22Rv1 (cell line): ENCODE results near the gene PPP2R5E.
A peak's percentile ranks its signal among the peaks of the same experiment; 100 is the strongest.

Experiments used
- H3K27ac ChIP-seq: fragments of 450-650 bp; 2 replicates; pipeline ENCODE4 v1.5.1; 2017
- ZFX ChIP-seq: fragments of 450-650 bp; IDR thresholded peaks from 2 replicates; pipeline ENCODE4 v1.6.1; 2017; ENCODE audit warnings: antibody characterized with exemption, borderline replicate concordance
- TF ChIP-seq, protein P1 (sequence below): fragments of 450-650 bp; IDR thresholded peaks from 2 replicates; pipeline ENCODE4 v1.5.1; 2017; ENCODE audit warnings: mild to moderate bottlenecking

Gene PPP2R5E

DNA sequence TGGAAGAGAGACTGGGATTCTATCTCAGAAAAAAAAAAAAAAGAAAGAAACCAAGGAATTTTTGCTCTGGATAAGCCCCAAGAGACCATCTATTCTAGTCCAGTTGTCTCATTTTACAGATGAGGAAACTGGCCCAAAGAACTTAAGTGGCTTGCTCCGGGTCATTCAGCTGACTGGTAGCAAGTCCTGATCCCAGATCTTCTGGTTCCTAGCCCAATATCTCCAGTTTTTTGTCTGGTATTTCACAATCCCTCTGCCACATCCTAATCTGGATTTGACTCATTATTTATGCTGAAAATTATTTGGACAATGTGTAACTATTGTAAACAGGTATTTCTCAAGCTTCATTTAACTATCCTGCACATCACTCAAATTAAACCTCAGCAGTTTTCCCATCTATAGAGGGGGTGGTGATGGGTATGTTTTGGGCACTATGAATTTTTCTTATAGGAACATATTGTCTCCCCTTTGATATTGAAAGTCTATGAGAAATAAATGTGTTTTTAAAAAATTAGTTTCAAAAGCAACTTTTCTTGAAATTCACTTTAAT, 43.4 kb downstream of the PPP2R5E start:
- no peak overlapping the region for H3K27ac ChIP-seq
- TF ChIP-seq ZFX, result no peak
- TF ChIP-seq, protein P1, sequence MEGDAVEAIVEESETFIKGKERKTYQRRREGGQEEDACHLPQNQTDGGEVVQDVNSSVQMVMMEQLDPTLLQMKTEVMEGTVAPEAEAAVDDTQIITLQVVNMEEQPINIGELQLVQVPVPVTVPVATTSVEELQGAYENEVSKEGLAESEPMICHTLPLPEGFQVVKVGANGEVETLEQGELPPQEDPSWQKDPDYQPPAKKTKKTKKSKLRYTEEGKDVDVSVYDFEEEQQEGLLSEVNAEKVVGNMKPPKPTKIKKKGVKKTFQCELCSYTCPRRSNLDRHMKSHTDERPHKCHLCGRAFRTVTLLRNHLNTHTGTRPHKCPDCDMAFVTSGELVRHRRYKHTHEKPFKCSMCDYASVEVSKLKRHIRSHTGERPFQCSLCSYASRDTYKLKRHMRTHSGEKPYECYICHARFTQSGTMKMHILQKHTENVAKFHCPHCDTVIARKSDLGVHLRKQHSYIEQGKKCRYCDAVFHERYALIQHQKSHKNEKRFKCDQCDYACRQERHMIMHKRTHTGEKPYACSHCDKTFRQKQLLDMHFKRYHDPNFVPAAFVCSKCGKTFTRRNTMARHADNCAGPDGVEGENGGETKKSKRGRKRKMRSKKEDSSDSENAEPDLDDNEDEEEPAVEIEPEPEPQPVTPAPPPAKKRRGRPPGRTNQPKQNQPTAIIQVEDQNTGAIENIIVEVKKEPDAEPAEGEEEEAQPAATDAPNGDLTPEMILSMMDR, result no peak

GRCh38 chr14:63496837-63497400, 46.3 kb downstream of the PPP2R5E start:
- no peak overlapping the region for H3K27ac ChIP-seq
- TF ChIP-seq ZFX, result no peak
- TF ChIP-seq, protein P1, result no peak

DNA sequence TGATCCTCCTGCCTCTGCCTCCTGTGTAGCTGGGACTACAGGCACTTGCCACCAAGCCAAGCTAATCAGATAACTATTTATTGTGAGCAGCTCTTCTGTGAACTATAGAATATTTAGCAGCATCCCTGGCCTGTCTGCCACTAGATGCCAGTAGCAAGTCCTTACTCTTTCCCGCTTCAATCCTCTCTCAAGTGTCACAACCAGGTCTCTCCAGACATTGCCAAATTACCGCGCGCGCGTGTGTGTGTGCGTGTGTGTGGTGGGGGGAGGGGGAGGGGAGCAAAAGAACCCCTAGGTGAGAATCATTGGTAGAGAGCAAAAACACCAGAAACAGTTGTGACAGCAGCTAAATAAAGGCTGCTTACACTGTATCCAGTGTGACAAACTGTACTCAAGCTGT, 49.9 kb downstream of the PPP2R5E start:
- TF ChIP-seq, protein P1, result peak; percentile 19; the same call in 1 of the 2 replicates
- no peak for TF ChIP-seq ZFX
- no peak overlapping the region for H3K27ac ChIP-seq

DNA sequence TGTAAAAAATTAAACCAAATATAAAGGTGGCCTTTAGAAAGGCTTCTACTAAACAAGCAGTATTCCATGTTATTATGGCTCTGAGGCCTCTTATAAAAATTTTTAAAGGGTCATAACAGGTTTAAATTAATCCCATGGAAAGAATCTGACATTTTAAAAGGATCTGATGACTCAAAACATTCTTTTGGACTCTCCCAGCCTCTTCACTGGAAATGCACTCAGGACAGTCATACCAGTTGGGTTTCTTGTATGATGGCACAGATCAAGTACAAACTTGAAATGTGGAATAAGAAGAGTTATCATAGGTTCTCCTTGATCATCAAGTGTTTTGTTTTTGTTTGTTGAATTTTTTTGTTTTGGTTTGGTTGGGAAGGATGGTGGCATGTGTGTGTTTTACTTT, 50.8 kb downstream of the PPP2R5E start:
- H3K27ac ChIP-seq, result no peak overlapping the region
- TF ChIP-seq ZFX, result no peak
- TF ChIP-seq, protein P1, result no peak

DNA sequence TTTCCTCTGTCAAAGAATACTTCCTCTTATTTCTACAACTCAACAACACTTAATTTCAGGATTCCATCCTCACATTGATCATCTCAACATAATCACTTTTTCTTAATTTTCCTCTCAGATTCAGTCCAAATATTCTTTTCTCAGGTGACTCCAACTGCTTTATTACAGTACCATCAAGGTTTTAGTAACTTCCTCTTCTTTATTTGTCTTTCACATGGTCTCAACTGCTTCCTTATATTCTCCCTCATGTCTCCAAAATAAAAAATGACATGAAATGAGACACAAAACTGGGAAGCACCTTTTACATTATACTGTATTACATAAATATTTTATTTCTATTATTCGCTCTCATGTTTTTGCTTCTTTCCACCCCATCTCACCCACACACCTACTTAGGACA, 55.5 kb downstream of the PPP2R5E start:
- H3K27ac ChIP-seq, result no peak overlapping the region
- TF ChIP-seq, protein P1, result no peak
- TF ChIP-seq ZFX, result no peak

GRCh38 chr14:63486738-63487137, 56.4 kb downstream of the PPP2R5E start:
- no peak overlapping the region for H3K27ac ChIP-seq
- TF ChIP-seq, protein P1, result no peak
- no peak for TF ChIP-seq ZFX

GRCh38 chr14:63483315-63483714, 59.9 kb downstream of the PPP2R5E start:
- no peak overlapping the region for H3K27ac ChIP-seq
- TF ChIP-seq, protein P1, result no peak
- no peak for TF ChIP-seq ZFX
